ENCODE results near the gene CCNY. TPM values are rescaled to one million over a fixed set of nuclear protein-coding genes. Genes with fewer than 3 reads are reported as not detected.

CCNY gene
- total RNA-seq, 1 experiment from 2014 or later, result 62.2 TPM

DNA sequence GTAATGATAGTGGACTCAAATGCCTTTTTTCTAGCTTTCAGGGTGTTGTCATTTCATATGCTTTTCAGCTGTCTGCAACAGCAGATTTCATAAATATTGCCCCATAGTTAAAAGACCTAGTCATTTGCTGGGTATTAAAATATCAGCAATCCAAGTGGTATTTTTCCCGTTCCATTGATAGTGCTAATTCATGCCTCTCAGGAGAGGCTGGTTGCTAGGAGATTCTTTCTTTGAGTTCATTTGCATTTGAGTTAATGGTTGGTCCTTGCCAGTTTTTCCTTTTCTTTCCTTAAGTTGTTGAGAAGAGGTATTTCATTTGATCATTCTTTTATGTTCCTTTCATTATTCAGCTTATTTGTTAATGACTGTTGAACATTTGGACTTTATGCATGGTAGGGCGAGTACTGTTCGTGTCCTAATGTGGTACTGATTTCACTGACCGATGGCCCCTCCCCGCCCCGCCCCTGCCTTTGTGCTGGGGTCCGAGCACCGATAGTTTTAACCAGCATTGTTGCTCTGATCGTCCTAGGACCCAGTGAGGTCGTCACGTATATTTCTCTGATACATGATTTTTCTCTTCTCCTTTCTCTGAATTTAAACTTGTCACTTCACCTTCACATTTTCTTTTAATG is 128.6 kb downstream of the CCNY start:
- no peaks in the 10 kb centered on the region for H3K9me2 ChIP-seq (ENCODE audit: insufficient read depth)
- H3K36me3 ChIP-seq (ENCODE audit: control insufficient read depth in 1 of 2, insufficient read depth in 2 of 2, low read length in 2 of 2), result no peaks in the 10 kb centered on the region
- no peak overlapping the region for H3K4me2 ChIP-seq (ENCODE audit: low read length)
- no peak for TF ChIP-seq JUND (IDR thresholded peaks at IDR 0.05)
- TF ChIP-seq SIN3A (IDR thresholded peaks at IDR 0.05; ENCODE audit: low read depth), result no peak
- no peak for TF ChIP-seq FOSL1 (IDR thresholded peaks at IDR 0.05; ENCODE audit: low read depth)
- TF ChIP-seq SRF (IDR thresholded peaks at IDR 0.05; ENCODE audit: low read depth), result no peak
- TF ChIP-seq POLR2AphosphoS5 (IDR thresholded peaks at IDR 0.05; ENCODE audit: low read depth, low read length), result no peak
- TF ChIP-seq EZH2 (IDR thresholded peaks at IDR 0.05), result no peak
- no peak for TF ChIP-seq EZH2phosphoT487 (IDR thresholded peaks at IDR 0.05; ENCODE audit: borderline replicate concordance)
- TF ChIP-seq, protein P1, sequence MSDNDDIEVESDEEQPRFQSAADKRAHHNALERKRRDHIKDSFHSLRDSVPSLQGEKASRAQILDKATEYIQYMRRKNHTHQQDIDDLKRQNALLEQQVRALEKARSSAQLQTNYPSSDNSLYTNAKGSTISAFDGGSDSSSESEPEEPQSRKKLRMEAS (IDR thresholded peaks at IDR 0.05), result no peak
- TF ChIP-seq, protein P2, sequence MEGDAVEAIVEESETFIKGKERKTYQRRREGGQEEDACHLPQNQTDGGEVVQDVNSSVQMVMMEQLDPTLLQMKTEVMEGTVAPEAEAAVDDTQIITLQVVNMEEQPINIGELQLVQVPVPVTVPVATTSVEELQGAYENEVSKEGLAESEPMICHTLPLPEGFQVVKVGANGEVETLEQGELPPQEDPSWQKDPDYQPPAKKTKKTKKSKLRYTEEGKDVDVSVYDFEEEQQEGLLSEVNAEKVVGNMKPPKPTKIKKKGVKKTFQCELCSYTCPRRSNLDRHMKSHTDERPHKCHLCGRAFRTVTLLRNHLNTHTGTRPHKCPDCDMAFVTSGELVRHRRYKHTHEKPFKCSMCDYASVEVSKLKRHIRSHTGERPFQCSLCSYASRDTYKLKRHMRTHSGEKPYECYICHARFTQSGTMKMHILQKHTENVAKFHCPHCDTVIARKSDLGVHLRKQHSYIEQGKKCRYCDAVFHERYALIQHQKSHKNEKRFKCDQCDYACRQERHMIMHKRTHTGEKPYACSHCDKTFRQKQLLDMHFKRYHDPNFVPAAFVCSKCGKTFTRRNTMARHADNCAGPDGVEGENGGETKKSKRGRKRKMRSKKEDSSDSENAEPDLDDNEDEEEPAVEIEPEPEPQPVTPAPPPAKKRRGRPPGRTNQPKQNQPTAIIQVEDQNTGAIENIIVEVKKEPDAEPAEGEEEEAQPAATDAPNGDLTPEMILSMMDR (IDR thresholded peaks at IDR 0.05 in 2 of 3, conservative IDR thresholded peaks at IDR 0.05 in 1 of 3; ENCODE audit: borderline replicate concordance in 1 of 3, insufficient read depth in 1 of 3, low read depth in 2 of 3, low read length in 2 of 3), result no peak
- TF ChIP-seq YY1 (IDR thresholded peaks at IDR 0.05; ENCODE audit: extremely low read depth, insufficient replicate concordance, low read depth, low read length), result no peak
- no peak for TF ChIP-seq SP1 (IDR thresholded peaks at IDR 0.05; ENCODE audit: low read depth)
- no peak for TF ChIP-seq CEBPB (IDR thresholded peaks at IDR 0.05; ENCODE audit: low read depth)
- TF ChIP-seq ELF1 (IDR thresholded peaks at IDR 0.05; ENCODE audit: borderline replicate concordance, low read depth), result no peak
- TF ChIP-seq RAD21 (IDR thresholded peaks at IDR 0.05; ENCODE audit: low read depth), result no peak
- no peak for TF ChIP-seq CBX3 (IDR thresholded peaks at IDR 0.05; ENCODE audit: low read depth)
- no peak for TF ChIP-seq TCF7L2 (IDR thresholded peaks at IDR 0.05; ENCODE audit: borderline replicate concordance, extremely low read depth, insufficient read depth, insufficient read length)
- TF ChIP-seq, protein P3, sequence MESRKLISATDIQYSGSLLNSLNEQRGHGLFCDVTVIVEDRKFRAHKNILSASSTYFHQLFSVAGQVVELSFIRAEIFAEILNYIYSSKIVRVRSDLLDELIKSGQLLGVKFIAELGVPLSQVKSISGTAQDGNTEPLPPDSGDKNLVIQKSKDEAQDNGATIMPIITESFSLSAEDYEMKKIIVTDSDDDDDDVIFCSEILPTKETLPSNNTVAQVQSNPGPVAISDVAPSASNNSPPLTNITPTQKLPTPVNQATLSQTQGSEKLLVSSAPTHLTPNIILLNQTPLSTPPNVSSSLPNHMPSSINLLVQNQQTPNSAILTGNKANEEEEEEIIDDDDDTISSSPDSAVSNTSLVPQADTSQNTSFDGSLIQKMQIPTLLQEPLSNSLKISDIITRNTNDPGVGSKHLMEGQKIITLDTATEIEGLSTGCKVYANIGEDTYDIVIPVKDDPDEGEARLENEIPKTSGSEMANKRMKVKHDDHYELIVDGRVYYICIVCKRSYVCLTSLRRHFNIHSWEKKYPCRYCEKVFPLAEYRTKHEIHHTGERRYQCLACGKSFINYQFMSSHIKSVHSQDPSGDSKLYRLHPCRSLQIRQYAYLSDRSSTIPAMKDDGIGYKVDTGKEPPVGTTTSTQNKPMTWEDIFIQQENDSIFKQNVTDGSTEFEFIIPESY (IDR thresholded peaks at IDR 0.05; ENCODE audit: extremely low read depth, insufficient replicate concordance, low read length), result no peak
- CTCF ChIA-PET, result no interaction called here
- POLR2A ChIA-PET, result no interaction called here
- H3K27ac ChIP-seq (ENCODE audit: low read depth, low read length), result no peak overlapping the region
- ATAC-seq, result no peak
- no peaks in the 10 kb centered on the region for H3K27me3 ChIP-seq (ENCODE audit: insufficient read depth, low read length)
- no peaks in the 10 kb centered on the region for H3K9me3 ChIP-seq (ENCODE audit: control insufficient read depth in 1 of 2, insufficient read depth in 1 of 2, low read depth in 1 of 2, low read length in 2 of 2)
- no peak overlapping the region for H2AFZ ChIP-seq (ENCODE audit: low read depth, low read length, poor library complexity, severe bottlenecking)
- no peak overlapping the region for H3K9ac ChIP-seq (ENCODE audit: low read length)
- H3K4me1 ChIP-seq (ENCODE audit: control insufficient read depth in 1 of 2, insufficient read depth in 2 of 2, low read length in 2 of 2), result peaks cover 13 to 14% of the 10 kb centered on the region in 2 experiments; a peak in 3 of 4 replicates
- no peak for DNase-seq (ENCODE audit: low read depth, low spot score)
- no TSS peak for BruUV-seq (replicated peaks)
- H3K79me2 ChIP-seq (ENCODE audit: insufficient read depth, low read length), result peaks cover 78% of the 10 kb centered on the region
- H4K20me1 ChIP-seq (ENCODE audit: insufficient read depth), result peaks cover 5% of the 10 kb centered on the region; the same call in 1 of the 2 replicates
- no peak overlapping the region for H3K4me3 ChIP-seq (replicated peaks in 1 of 2; ENCODE audit: low read depth in 1 of 2, low read length in 2 of 2)
- intact Hi-C loops (cut with micrococcal nuclease), result no loop called here
- RAD21 ChIA-PET (ENCODE audit: low non-redundant PET in 1 of 2, low total read pairs in 2 of 2, uncharacterized antibody in 2 of 2, unreplicated experiment in 2 of 2), result no interaction called here

All from HCT116 (cell line).